Activated T-helper 17 cell treated with anti-CD3 and anti-CD28 coated beads, Interleukin-2, amount 50 U/mL, for 72 hours (primary cell): Measurements from ENCODE around the gene YTHDC2. TPM values are rescaled to one million over a fixed set of nuclear protein-coding genes. Genes with fewer than 3 reads are reported as not detected.

Experiments
- ATAC-seq: fragments of 150-1000 bp; cut with Tn5 transposase; replicated peaks from 2 replicates; pipeline ENCODE4 v1.10.0; 2021; ENCODE audit warnings: mild to moderate bottlenecking, moderate library complexity
- H3K27ac Mint-ChIP-seq: one replicate; pipeline ENCODE4 v1.8.0; 2022; ENCODE audit warnings: mixed read lengths
- H3K27me3 Mint-ChIP-seq: one replicate; pipeline ENCODE4 v1.8.0; 2022; ENCODE audit warnings: mixed read lengths
- H3K36me3 Mint-ChIP-seq: one replicate; pipeline ENCODE4 v1.8.0; 2022; ENCODE audit warnings: low read depth, mild to moderate bottlenecking, mixed read lengths
- H3K4me1 Mint-ChIP-seq: one replicate; pipeline ENCODE4 v1.8.0; 2022; ENCODE audit warnings: mixed read lengths
- H3K4me3 Mint-ChIP-seq: one replicate; pipeline ENCODE4 v1.8.0; 2022; ENCODE audit warnings: mild to moderate bottlenecking, mixed read lengths
- H3K9me3 Mint-ChIP-seq: one replicate; pipeline ENCODE4 v1.8.0; 2022; ENCODE audit warnings: mixed read lengths
- total RNA-seq, 2 donors: library from RNA; stranded (reverse); gene quantifications; one replicate each; pipeline ENCODE4 v1.2.3, GENCODE V29; 2022

The YTHDC2 gene
- total RNA-seq, 2 donors from 2014 or later = 21.0 to 26.4 TPM

- Mint-ChIP-seq H3K36me3 (peaks cover 85% of the 10 kb centered on the region), H3K27me3 (no peaks in the 10 kb centered on the region)
Observed at GRCh38 chr5:113538313-113538712, 24.8 kb downstream of the YTHDC2 start.

DNA sequence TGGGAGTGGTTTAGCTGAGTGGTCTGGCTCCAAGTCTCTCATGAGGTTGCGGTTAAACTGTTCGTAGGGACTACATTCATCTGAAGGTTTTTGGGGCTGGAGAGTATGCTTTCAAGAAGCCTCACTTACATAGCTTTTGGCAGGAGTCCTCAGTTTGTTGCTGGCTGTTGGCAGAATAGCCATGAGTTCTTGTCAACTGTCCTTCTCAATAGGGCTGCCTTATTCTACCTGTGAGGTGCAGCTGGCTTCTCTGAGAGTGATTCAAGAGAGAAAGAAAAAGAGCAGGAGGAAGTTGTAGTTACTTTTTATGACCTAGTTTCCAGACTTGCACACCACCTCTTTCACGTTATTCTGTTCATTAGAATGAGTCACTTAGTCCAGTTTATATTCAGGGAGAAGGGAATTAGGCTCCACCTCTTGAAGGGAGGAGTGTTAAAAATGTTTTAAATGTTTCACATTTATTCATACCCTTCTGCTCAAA is 33.2 kb downstream of the YTHDC2 start:
- Mint-ChIP-seq H3K36me3 (peaks cover 77% of the 10 kb centered on the region), H3K4me1 (peaks cover 12% of the 10 kb centered on the region), H3K27ac (peak overlapping the region; percentile 65), H3K9me3 (no peaks in the 10 kb centered on the region), H3K27me3 (no peaks in the 10 kb centered on the region), H3K4me3 (peak overlapping the region; percentile 49)
- peak; percentile 93 for ATAC-seq

More at GRCh38 chr5:113538313-113538712, 24.8 kb downstream of the YTHDC2 start:
- no peak overlapping the region for H3K27ac Mint-ChIP-seq
- H3K4me3 Mint-ChIP-seq = no peak overlapping the region
- no peaks in the 10 kb centered on the region for H3K4me1 Mint-ChIP-seq
- H3K9me3 Mint-ChIP-seq = no peaks in the 10 kb centered on the region
- no peak for ATAC-seq

GRCh38 chr5:113548396-113548795 is 34.9 kb downstream of the YTHDC2 start:
- Mint-ChIP-seq H3K27me3 (no peaks in the 10 kb centered on the region), H3K4me1 (peaks cover 12% of the 10 kb centered on the region), H3K27ac (no peak overlapping the region), H3K36me3 (peaks cover 84% of the 10 kb centered on the region), H3K4me3 (no peak overlapping the region), H3K9me3 (no peaks in the 10 kb centered on the region)
- no peak for ATAC-seq

GRCh38 chr5:113552137-113552536 is 38.6 kb downstream of the YTHDC2 start:
- Mint-ChIP-seq H3K27me3 (no peaks in the 10 kb centered on the region), H3K27ac (no peak overlapping the region), H3K4me3 (no peak overlapping the region), H3K36me3 (peaks cover 81% of the 10 kb centered on the region), H3K9me3 (no peaks in the 10 kb centered on the region), H3K4me1 (peaks cover 2% of the 10 kb centered on the region)
- ATAC-seq = no peak

DNA sequence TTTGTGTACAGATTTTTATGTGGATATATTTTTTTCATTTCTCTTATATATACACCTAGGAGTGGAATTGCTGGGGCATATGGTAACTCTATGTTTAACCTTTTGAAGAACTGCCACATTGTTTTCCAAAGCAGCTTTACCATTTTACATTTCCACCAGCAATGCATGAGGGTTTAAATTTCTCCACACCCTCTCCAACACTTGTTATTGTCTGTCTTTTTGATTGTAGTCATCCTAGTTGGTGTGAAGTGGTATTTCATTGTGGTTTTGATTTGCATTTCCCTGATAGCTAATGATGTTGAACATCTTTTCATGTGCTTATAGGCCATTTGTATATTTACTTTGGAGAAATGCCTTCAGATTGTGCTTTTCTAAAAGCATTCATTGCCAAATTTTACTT is 39.1 kb downstream of the YTHDC2 start:
- Mint-ChIP-seq H3K4me3 (no peak overlapping the region), H3K27ac (no peak overlapping the region), H3K36me3 (peaks cover 81% of the 10 kb centered on the region), H3K4me1 (no peaks in the 10 kb centered on the region), H3K9me3 (no peaks in the 10 kb centered on the region), H3K27me3 (no peaks in the 10 kb centered on the region)
- ATAC-seq = no peak

DNA sequence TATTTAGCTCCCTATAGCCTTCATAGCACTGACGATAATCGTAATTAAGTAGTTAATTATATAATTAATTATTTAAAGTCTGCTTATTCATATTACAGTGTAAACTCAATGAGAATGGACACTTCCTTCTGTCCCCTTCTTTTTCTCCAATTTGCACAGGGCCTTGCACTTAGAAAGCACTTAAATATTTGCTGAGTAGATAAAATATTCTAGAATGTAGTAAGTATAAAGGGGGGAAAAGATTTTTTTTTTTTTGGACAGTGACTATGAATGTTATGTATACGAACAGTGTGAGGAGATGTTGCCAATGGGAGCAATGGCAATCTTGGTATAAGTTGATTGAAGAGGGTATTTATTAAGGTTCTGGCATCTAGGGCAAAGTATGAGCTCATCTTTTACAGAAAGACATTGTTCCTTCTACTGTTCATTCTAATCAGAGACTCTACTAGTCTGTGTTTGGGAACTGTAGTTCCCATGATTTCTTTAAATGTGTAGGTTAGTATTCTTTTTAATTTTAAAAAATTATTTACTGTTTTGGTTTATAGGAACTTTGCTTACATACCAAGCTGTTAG is 49.4 kb downstream of the YTHDC2 start:
- Mint-ChIP-seq H3K36me3 (peaks cover 88% of the 10 kb centered on the region), H3K9me3 (no peaks in the 10 kb centered on the region), H3K4me3 (no peak overlapping the region), H3K27me3 (no peaks in the 10 kb centered on the region), H3K4me1 (no peaks in the 10 kb centered on the region), H3K27ac (no peak overlapping the region)
- ATAC-seq = no peak

DNA sequence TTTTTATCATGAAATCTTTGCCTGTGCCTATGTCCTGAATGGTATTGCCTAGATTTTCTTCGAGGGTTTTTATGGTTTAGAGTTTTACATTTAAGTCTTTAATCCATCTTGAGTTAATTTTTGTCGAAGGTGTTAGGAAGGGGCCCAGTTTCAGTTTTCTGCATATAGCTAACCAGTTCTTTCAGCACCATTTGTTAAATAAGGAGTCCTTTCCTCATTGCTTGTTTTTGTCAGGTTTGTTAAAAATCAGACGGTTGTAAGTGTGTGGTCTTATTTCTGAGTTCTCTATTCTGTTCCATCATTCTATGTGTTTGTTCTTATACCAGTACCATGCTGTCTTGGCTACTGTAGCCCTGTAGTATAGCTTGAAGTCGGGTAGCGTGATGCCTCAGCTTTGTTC is 55.9 kb downstream of the YTHDC2 start:
- no peak overlapping the region for H3K4me3 Mint-ChIP-seq
- peaks cover 15% of the 10 kb centered on the region for H3K4me1 Mint-ChIP-seq
- ATAC-seq = no peak
- H3K9me3 Mint-ChIP-seq = peaks cover 11% of the 10 kb centered on the region
- H3K27ac Mint-ChIP-seq = no peak overlapping the region
- no peaks in the 10 kb centered on the region for H3K27me3 Mint-ChIP-seq
- peaks cover 92% of the 10 kb centered on the region for H3K36me3 Mint-ChIP-seq

GRCh38 chr5:113572716-113573115 is 59.2 kb downstream of the YTHDC2 start:
- peaks cover 80% of the 10 kb centered on the region for H3K36me3 Mint-ChIP-seq
- no peak overlapping the region for H3K4me3 Mint-ChIP-seq
- no peak overlapping the region for H3K27ac Mint-ChIP-seq
- H3K27me3 Mint-ChIP-seq = no peaks in the 10 kb centered on the region
- ATAC-seq = no peak
- H3K9me3 Mint-ChIP-seq = peaks cover 11% of the 10 kb centered on the region
- H3K4me1 Mint-ChIP-seq = peaks cover 20% of the 10 kb centered on the region

DNA sequence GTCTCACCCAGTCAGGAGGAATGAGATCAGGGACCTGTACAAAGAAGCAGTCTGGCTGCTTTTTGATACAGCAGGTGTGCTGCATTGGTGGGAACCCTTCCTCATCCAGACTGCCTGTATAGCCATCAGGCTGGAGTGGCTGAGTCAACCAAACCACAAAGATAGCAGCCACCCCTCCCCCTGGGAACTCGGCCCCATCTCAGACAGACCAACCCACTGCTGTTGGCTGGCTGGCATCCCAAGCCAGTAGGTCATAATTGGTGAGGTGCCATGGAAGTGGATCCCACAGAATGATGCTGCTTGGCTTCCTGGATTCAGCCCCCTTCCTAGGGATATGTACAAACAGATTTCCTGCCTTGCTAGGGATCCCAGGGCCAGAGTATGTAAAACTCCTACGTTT is 60.9 kb downstream of the YTHDC2 start:
- Mint-ChIP-seq H3K4me1 (peaks cover 20% of the 10 kb centered on the region), H3K36me3 (peaks cover 70% of the 10 kb centered on the region), H3K27ac (no peak overlapping the region), H3K9me3 (peaks cover 11% of the 10 kb centered on the region), H3K27me3 (no peaks in the 10 kb centered on the region), H3K4me3 (no peak overlapping the region)
- ATAC-seq = no peak

DNA sequence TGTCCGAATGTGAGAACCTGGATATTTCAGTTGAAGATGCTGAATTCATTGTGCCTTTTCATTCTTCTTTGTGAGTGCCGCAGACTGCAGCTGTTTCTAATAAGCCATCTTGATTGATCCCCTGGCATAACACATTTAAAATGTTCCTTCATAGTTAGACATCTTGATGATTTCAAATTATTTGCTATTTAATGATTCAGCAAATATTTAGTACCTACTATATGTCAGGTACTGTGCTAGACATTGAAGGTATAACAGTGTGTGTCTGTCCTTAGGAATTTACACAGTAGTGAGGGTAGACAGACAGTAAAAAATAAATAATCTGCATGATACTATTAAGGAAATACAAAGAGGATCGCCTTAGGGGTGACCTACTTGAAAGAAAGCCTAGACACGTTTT is 61.6 kb downstream of the YTHDC2 start:
- peaks cover 11% of the 10 kb centered on the region for H3K9me3 Mint-ChIP-seq
- peaks cover 20% of the 10 kb centered on the region for H3K4me1 Mint-ChIP-seq
- H3K27me3 Mint-ChIP-seq = no peaks in the 10 kb centered on the region
- H3K36me3 Mint-ChIP-seq = peaks cover 70% of the 10 kb centered on the region
- no peak for ATAC-seq
- no peak overlapping the region for H3K27ac Mint-ChIP-seq
- H3K4me3 Mint-ChIP-seq = no peak overlapping the region

DNA sequence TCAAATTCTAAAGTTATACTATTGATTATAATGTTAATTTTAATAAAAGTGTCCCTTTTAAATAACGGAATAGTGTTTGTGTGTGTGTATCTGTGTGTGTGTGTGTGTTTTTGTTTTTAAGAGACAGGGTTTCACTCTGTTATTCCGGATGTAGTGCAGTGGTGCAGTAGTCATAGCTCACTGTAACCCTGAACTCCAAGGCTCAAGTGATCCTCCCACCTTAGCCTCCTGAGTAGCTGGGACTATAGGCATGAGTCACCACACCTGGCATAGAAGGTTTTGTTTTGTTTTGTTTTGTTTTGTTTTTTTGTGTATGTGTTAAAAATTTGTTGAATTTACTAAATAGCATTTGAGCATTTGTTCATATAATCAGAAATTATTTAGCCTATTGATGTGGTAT is 64.6 kb downstream of the YTHDC2 start:
- H3K9me3 Mint-ChIP-seq = no peaks in the 10 kb centered on the region
- H3K4me3 Mint-ChIP-seq = no peak overlapping the region
- peaks cover 60% of the 10 kb centered on the region for H3K36me3 Mint-ChIP-seq
- no peaks in the 10 kb centered on the region for H3K27me3 Mint-ChIP-seq
- peaks cover 10% of the 10 kb centered on the region for H3K4me1 Mint-ChIP-seq
- ATAC-seq = no peak
- no peak overlapping the region for H3K27ac Mint-ChIP-seq

DNA sequence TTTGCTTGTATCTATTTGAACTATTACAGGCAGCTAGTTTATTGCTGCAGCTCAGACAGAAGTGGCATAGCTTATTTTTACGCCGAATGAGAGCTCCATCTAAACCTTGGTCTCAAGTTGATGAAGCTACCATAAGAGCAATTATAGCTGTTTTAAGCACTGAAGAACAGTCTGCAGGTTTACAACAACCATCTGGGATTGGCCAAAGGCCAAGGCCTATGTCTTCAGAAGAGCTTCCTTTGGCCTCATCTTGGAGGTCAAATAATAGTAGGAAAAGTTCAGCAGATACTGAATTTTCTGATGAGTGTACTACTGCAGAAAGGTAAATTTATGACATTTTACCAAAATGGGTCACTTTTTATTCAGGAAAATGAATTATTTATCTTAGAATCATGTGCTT is 67.9 kb downstream of the YTHDC2 start:
- no peak overlapping the region for H3K4me3 Mint-ChIP-seq
- H3K4me1 Mint-ChIP-seq = no peaks in the 10 kb centered on the region
- H3K27ac Mint-ChIP-seq = no peak overlapping the region
- no peak for ATAC-seq
- H3K9me3 Mint-ChIP-seq = no peaks in the 10 kb centered on the region
- H3K36me3 Mint-ChIP-seq = peaks cover 60% of the 10 kb centered on the region
- H3K27me3 Mint-ChIP-seq = no peaks in the 10 kb centered on the region

- Mint-ChIP-seq H3K36me3 (peaks cover 22% of the 10 kb centered on the region), H3K9me3 (no peaks in the 10 kb centered on the region), H3K27me3 (no peaks in the 10 kb centered on the region), H3K27ac (no peak overlapping the region), H3K4me3 (no peak overlapping the region), H3K4me1 (no peaks in the 10 kb centered on the region)
- ATAC-seq = no peak
Observed at GRCh38 chr5:113598150-113598549, 84.7 kb downstream of the YTHDC2 start.

DNA sequence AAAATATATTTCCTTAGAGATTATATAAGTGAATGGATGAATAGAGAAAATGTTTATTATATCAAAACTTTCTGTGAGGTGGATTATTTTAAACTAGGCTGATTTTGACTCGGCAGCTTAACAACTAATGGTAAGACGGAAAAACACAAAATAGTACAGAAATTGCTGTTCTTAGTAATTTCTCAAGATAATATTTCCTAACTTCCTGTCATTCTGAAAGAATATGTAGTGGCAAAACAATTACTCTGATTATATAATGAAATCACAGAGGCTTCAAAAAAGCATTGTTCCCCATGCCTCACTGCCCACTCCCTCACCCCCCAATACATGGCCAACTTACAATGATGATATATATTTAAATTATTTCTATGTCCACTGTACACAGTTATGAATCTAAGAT is 85.4 kb downstream of the YTHDC2 start:
- no peak for ATAC-seq

GRCh38 chr5:113600255-113600905 is 86.9 kb downstream of the YTHDC2 start:
- ATAC-seq = no peak
- Mint-ChIP-seq H3K4me3 (no peak overlapping the region), H3K4me1 (no peaks in the 10 kb centered on the region), H3K9me3 (no peaks in the 10 kb centered on the region), H3K27ac (no peak overlapping the region), H3K27me3 (no peaks in the 10 kb centered on the region), H3K36me3 (peaks cover 5% of the 10 kb centered on the region)

More for the DNA sequence above, 85.4 kb downstream of the YTHDC2 start:
- Mint-ChIP-seq H3K9me3 (no peaks in the 10 kb centered on the region), H3K27me3 (no peaks in the 10 kb centered on the region), H3K27ac (no peak overlapping the region), H3K36me3 (peaks cover 14% of the 10 kb centered on the region), H3K4me1 (no peaks in the 10 kb centered on the region), H3K4me3 (no peak overlapping the region)
